Thyroid gland (tissue), 4 donors: Measurements from ENCODE around the gene TPSB2.

Experiments used
- CTCF ChIP-seq, 6 experiments: fragments of 200-600 bp in 3 of 6; fragments of 450-650 bp in 3 of 6; sonication (generic) in 3 of 6; IDR thresholded peaks; one replicate each; pipeline ENCODE4 v1.5.1; 2016 to 2019; ENCODE audit warnings: antibody characterized with exemption in 6 of 6, mild to moderate bottlenecking in 2 of 6, inconsistent platforms in 1 of 6, moderate library complexity in 1 of 6
- POLR2A ChIP-seq, 2 donors: fragments of 450-650 bp; IDR thresholded peaks; one replicate each; pipeline ENCODE4 v1.6.1; 2017; ENCODE audit warnings: antibody characterized with exemption in 2 of 2, mild to moderate bottlenecking in 2 of 2, moderate library complexity in 1 of 2

DNA sequence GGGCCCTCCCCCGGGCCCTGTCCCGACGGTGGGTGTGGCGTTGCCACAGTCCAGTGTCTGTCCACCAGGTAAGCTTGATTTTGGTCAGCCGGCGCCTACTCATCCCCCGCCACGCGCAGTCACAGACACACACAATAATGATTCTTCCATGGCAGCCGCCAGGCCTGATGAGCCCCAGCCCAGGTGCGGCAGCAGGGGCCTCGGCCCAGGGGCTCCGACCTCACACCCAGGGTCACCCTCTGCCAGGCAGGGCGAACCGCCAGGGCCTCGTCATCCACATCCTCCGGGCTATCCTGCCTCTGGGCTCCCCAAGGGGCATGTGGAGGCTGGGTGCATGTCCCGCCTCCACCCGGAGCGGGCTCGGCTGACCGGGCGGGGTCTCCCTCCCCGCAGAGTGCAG is 12.5 kb downstream of the TPSB2 start:
- TF ChIP-seq CTCF (IDR thresholded peaks at IDR 0.05) (no peak), POLR2A (IDR thresholded peaks at IDR 0.05) (no peak)
